Right lobe of liver (tissue), 6 donors: Measurements from ENCODE around the gene COQ7. TPM values are rescaled to one million over a fixed set of nuclear protein-coding genes. Genes with fewer than 3 reads are reported as not detected.

ENCODE experiments used
- ATAC-seq, 4 donors: fragments of 200-7000 bp; cut with Tn5 transposase; one replicate each; pipeline ENCODE4 v1.9.1; 2020; ENCODE audit warnings: mild to moderate bottlenecking in 4 of 4, moderate library complexity in 4 of 4
- DNase-seq, 3 donors: peaks; one replicate each; pipeline ENCODE4 v3.0.0-alpha.2; 2020
- H3K27ac ChIP-seq, 3 donors: fragments of 200-600 bp; one replicate each; pipeline ENCODE4 v1.8.0; 2022
- H3K27me3 ChIP-seq, 2 donors: fragments of 200-600 bp; one replicate each; pipeline ENCODE4 v1.8.0; 2022
- H3K36me3 ChIP-seq, 4 donors: fragments of 200-600 bp; sonication (generic) in 1 of 4; one replicate each; pipeline versions ENCODE4 v1.5.1 to v1.8.0; 2017 to 2022; ENCODE audit warnings: control low read depth in 1 of 4
- H3K4me1 ChIP-seq, 4 donors: fragments of 200-600 bp; sonication (generic) in 1 of 4; one replicate each; pipeline versions ENCODE4 v1.5.1 to v1.8.0; 2017 to 2022; ENCODE audit warnings: control low read depth in 1 of 4
- H3K4me3 ChIP-seq, 3 donors: fragments of 200-600 bp; one replicate each; pipeline ENCODE4 v1.8.0; 2022
- H3K9me3 ChIP-seq, 4 donors: fragments of 200-600 bp; sonication (generic) in 1 of 4; one replicate each; pipeline versions ENCODE4 v1.5.1 to v1.8.0; 2017 to 2022; ENCODE audit warnings: control low read depth in 1 of 4
- CTCF ChIP-seq, 4 donors: fragments of 200-600 bp in 3 of 4; fragments of 450-650 bp in 1 of 4; IDR thresholded peaks; one replicate each; pipeline versions ENCODE4 v1.5.1 to v1.8.0; 2016 to 2022; ENCODE audit warnings: antibody characterized with exemption in 4 of 4, mild to moderate bottlenecking in 2 of 4
- POLR2A ChIP-seq: fragments of 450-650 bp; IDR thresholded peaks from one replicate; pipeline ENCODE4 v1.6.1; 2017; ENCODE audit warnings: antibody characterized with exemption, mild to moderate bottlenecking
- WGBS: methylation state at CpG from one replicate; pipeline ENCODE4 v1.1.6; 2018; ENCODE audit warnings: low coverage, low lambda C conversion rate; ENCODE audit not compliant: insufficient coverage; ENCODE audit errors: missing lambda C conversion rate; 5-methylcytosine and 5-hydroxymethylcytosine counted together
- intact Hi-C, 2 donors: fragments of 100-400 bp; cut with DNase I; formaldehyde crosslinking; loops; one replicate each; pipeline versions ENCODE4 v1.11.2 to v1.14.1; 2022
- total RNA-seq, 6 experiments: library from RNA; depleted of rRNA in 2 of 6; stranded (reverse); fragments of >200 nt in 2 of 6; fragmentation: NEBNext Ultra II Directional in 3 of 6; extraction: Animal tissue kit (Norgen Biotek cat#: 25700) in 3 of 6; gene quantifications; one replicate each; pipeline versions ENCODE4 v1.1.0 to v1.2.4, GENCODE V29; 2016 to 2023
- donor health status: DM: no; HTN: yes; CAD: no.
- donor health status: DM: no; HTN: no; CAD: no.
- donor health status: DM: no; HTN: no; CAD: no.
- donor health status: DM: no; HTN: yes; CAD: no.
- donor health status: DM: no; HTN: yes; CAD: no.

COQ7 gene
- total RNA-seq, 6 experiments from 2014 or later = 7.9 to 11.3 (median 9.9) TPM

- Histone ChIP-seq H3K4me1 (peaks cover 0 to 13% (median 0%) of the 10 kb centered on the region in 4 donors), H3K9me3 (no peaks in the 10 kb centered on the region), H3K4me3 (no peak overlapping the region), H3K27ac (no peak overlapping the region), H3K36me3 (peaks cover 0 to 22% (median 2%) of the 10 kb centered on the region in 4 donors), H3K27me3 (no peaks in the 10 kb centered on the region)
- intact Hi-C loops = loop anchor here in 1 of 2 donors (5.0 kb wide), 1 partner anchor 96 kb away; no protein-coding TSS in a partner anchor
- WGBS = 82% methylated on average over 3 of the region's 3 CpGs
- DNase-seq = no peak
- TF ChIP-seq CTCF (IDR thresholded peaks at IDR 0.05) (no peak), POLR2A (no peak)
- no peak for ATAC-seq
These were observed 5.9 kb downstream of the COQ7 start for GRCh38 chr16:19073344-19073743.

- WGBS = 77% methylated on average over 7 of the region's 7 CpGs
These were observed 6.4 kb downstream of the COQ7 start for GRCh38 chr16:19073863-19074262.

GRCh38 chr16:19075511-19075910 lies 8.1 kb downstream of the COQ7 start:
- ATAC-seq (no peak), DNase-seq (no peak)
- H3K27me3 ChIP-seq = no peaks in the 10 kb centered on the region
- intact Hi-C loops = no loop called here
- TF ChIP-seq POLR2A = no peak
- no peak for TF ChIP-seq CTCF (IDR thresholded peaks at IDR 0.05)
- 90% methylated on average over 11 of the region's 12 CpGs for WGBS
- no peak overlapping the region for H3K27ac ChIP-seq
- peaks cover 0 to 7% (median 0%) of the 10 kb centered on the region in 4 donors for H3K4me1 ChIP-seq
- H3K9me3 ChIP-seq = no peaks in the 10 kb centered on the region
- peaks cover 0 to 31% (median 2%) of the 10 kb centered on the region in 4 donors for H3K36me3 ChIP-seq
- no peak overlapping the region for H3K4me3 ChIP-seq

More at GRCh38 chr16:19073863-19074262, 6.4 kb downstream of the COQ7 start:
- H3K27ac ChIP-seq = no peak overlapping the region
- no peaks in the 10 kb centered on the region for H3K27me3 ChIP-seq
- H3K4me1 ChIP-seq = peaks cover 0 to 8% (median 0%) of the 10 kb centered on the region in 4 donors
- no peak overlapping the region for H3K4me3 ChIP-seq
- peaks cover 0 to 27% (median 2%) of the 10 kb centered on the region in 4 donors for H3K36me3 ChIP-seq
- TF ChIP-seq POLR2A = no peak
- no peak for TF ChIP-seq CTCF (IDR thresholded peaks at IDR 0.05)
- intact Hi-C loops = loop anchor here in 1 of 2 donors (5.0 kb wide), 1 partner anchor 97 kb away; no protein-coding TSS in a partner anchor
- ATAC-seq (no peak), DNase-seq (no peak)
- H3K9me3 ChIP-seq = no peaks in the 10 kb centered on the region

GRCh38 chr16:19077879-19078278 lies 10.5 kb downstream of the COQ7 start:
- no peaks in the 10 kb centered on the region for H3K27me3 ChIP-seq
- H3K36me3 ChIP-seq = peaks cover 0 to 31% (median 2%) of the 10 kb centered on the region in 4 donors
- intact Hi-C loops = no loop called here
- no peak overlapping the region for H3K27ac ChIP-seq
- no peak for TF ChIP-seq POLR2A
- TF ChIP-seq CTCF (IDR thresholded peaks at IDR 0.05) = no peak
- no peak overlapping the region for H3K4me3 ChIP-seq
- H3K9me3 ChIP-seq = no peaks in the 10 kb centered on the region
- DNase-seq (no peak), ATAC-seq (no peak)
- H3K4me1 ChIP-seq = peaks cover 0 to 7% (median 0%) of the 10 kb centered on the region in 4 donors
- 68% methylated on average over 6 of the region's 6 CpGs for WGBS
